SK-N-SH treated with all-trans-retinoic acid at 6 μM for 48 hours (cell line): ENCODE results near the gene IFT122.

ENCODE experiments used
- ATAC-seq: fragments of 200-7000 bp; cut with Tn5 transposase; 3 replicates; pipeline ENCODE4 v1.9.1; 2020; ENCODE audit warnings: mild to moderate bottlenecking, moderate library complexity
- ARNTL ChIP-seq: fragments of 450-650 bp; formaldehyde crosslinking; IDR thresholded peaks from 2 replicates; pipeline ENCODE4 v1.5.0; 2020; ENCODE audit warnings: low read depth, mild to moderate bottlenecking, moderate library complexity, borderline replicate concordance
- BACH2 ChIP-seq: fragments of 250-450 bp; sonication (Bioruptor Pico); IDR thresholded peaks from 2 replicates; pipeline ENCODE4 v1.9.0; 2021; ENCODE audit warnings: mild to moderate bottlenecking, borderline replicate concordance
- CSDC2 ChIP-seq: fragments of 250-450 bp; sonication (Bioruptor Pico); IDR thresholded peaks from 2 replicates; pipeline ENCODE4 v1.5.0; 2020; ENCODE audit warnings: mild to moderate bottlenecking, moderate library complexity
- ESRRG ChIP-seq: fragments of 250-450 bp; sonication (Bioruptor Pico); IDR thresholded peaks from 2 replicates; pipeline ENCODE4 v1.6.1; 2021; ENCODE audit warnings: mild to moderate bottlenecking
- GLIS3 ChIP-seq: fragments of 250-450 bp; sonication (Bioruptor Pico); IDR thresholded peaks from 2 replicates; pipeline ENCODE4 v1.5.0; 2020; ENCODE audit warnings: mild to moderate bottlenecking, moderate library complexity
- ISL1 ChIP-seq: fragments of 250-450 bp; sonication (Bioruptor Pico); IDR thresholded peaks from 2 replicates; pipeline ENCODE4 v2.1.2; 2022; ENCODE audit warnings: mild to moderate bottlenecking, moderate library complexity
- OSR1 ChIP-seq: fragments of 250-450 bp; sonication (Bioruptor Pico); IDR thresholded peaks from 2 replicates; pipeline ENCODE4 v1.8.0; 2022; ENCODE audit warnings: moderate library complexity, mild to moderate bottlenecking, inconsistent platforms
- PPARA ChIP-seq: fragments of 250-450 bp; sonication (Bioruptor Pico); IDR thresholded peaks from 2 replicates; pipeline ENCODE4 v1.5.0; 2020; ENCODE audit warnings: mild to moderate bottlenecking, borderline replicate concordance
- RARB ChIP-seq: fragments of 250-450 bp; sonication (Bioruptor Pico); IDR thresholded peaks from 2 replicates; pipeline ENCODE4 v1.8.0; 2021; ENCODE audit warnings: mild to moderate bottlenecking, moderate library complexity
- SNAI2 ChIP-seq: fragments of 250-450 bp; sonication (Bioruptor Pico); IDR thresholded peaks from 2 replicates; pipeline ENCODE4 v1.5.0; 2020; ENCODE audit warnings: mild to moderate bottlenecking, moderate library complexity
- TCF4 ChIP-seq: fragments of 250-450 bp; sonication (Bioruptor Pico); IDR thresholded peaks from 2 replicates; pipeline ENCODE4 v1.8.0; 2021; ENCODE audit warnings: mild to moderate bottlenecking, moderate library complexity, borderline replicate concordance
- TOX ChIP-seq: fragments of 250-450 bp; sonication (Bioruptor Pico); IDR thresholded peaks from 2 replicates; pipeline ENCODE4 v1.8.0; 2021; ENCODE audit warnings: mild to moderate bottlenecking, moderate library complexity, borderline replicate concordance
- ZC3H10 ChIP-seq: fragments of 250-450 bp; sonication (Bioruptor Pico); IDR thresholded peaks from 2 replicates; pipeline ENCODE4 v1.5.1; 2021; ENCODE audit warnings: mild to moderate bottlenecking, moderate library complexity
- ZFP3 ChIP-seq: fragments of 250-450 bp; sonication (Bioruptor Pico); IDR thresholded peaks from 2 replicates; pipeline ENCODE4 v1.5.0; 2020; ENCODE audit warnings: mild to moderate bottlenecking, moderate library complexity
- ZFP30 ChIP-seq: fragments of 450-650 bp; formaldehyde crosslinking; IDR thresholded peaks from 2 replicates; pipeline ENCODE4 v1.5.0; 2022; ENCODE audit warnings: mild to moderate bottlenecking, moderate library complexity
- ZNF565 ChIP-seq: fragments of 450-650 bp; formaldehyde crosslinking; conservative IDR thresholded peaks from 2 replicates; pipeline ENCODE4 v1.5.0; 2020; ENCODE audit warnings: low read depth, mild to moderate bottlenecking, moderate library complexity
- ZNF70 ChIP-seq: fragments of 450-650 bp; formaldehyde crosslinking; IDR thresholded peaks from 2 replicates; pipeline ENCODE4 v1.5.0; 2020; ENCODE audit warnings: mild to moderate bottlenecking, moderate library complexity
- ZNF8 ChIP-seq: fragments of 450-650 bp; formaldehyde crosslinking; IDR thresholded peaks from 2 replicates; pipeline ENCODE4 v1.5.0; 2020; ENCODE audit warnings: mild to moderate bottlenecking, moderate library complexity
- TF ChIP-seq, protein P1 (sequence below): fragments of 250-450 bp; sonication (Bioruptor Pico); IDR thresholded peaks from 2 replicates; pipeline ENCODE4 v1.8.0; 2021; ENCODE audit warnings: low read depth, mild to moderate bottlenecking, moderate library complexity, borderline replicate concordance
- TF ChIP-seq, protein P2 (sequence below): fragments of 250-450 bp; sonication (Bioruptor Pico); IDR thresholded peaks from 2 replicates; pipeline ENCODE4 v1.8.0; 2020; ENCODE audit warnings: mild to moderate bottlenecking, moderate library complexity, borderline replicate concordance
- TF ChIP-seq, protein P3 (sequence below): fragments of 250-450 bp; sonication (Bioruptor Pico); IDR thresholded peaks from 2 replicates; pipeline ENCODE4 v1.5.1; 2021; ENCODE audit warnings: mild to moderate bottlenecking, moderate library complexity
- TF ChIP-seq, protein P4 (sequence below): fragments of 250-450 bp; sonication (Bioruptor Pico); IDR thresholded peaks from 2 replicates; pipeline ENCODE4 v1.5.1; 2020; ENCODE audit warnings: low read depth, mild to moderate bottlenecking, moderate library complexity

The IFT122 gene

DNA sequence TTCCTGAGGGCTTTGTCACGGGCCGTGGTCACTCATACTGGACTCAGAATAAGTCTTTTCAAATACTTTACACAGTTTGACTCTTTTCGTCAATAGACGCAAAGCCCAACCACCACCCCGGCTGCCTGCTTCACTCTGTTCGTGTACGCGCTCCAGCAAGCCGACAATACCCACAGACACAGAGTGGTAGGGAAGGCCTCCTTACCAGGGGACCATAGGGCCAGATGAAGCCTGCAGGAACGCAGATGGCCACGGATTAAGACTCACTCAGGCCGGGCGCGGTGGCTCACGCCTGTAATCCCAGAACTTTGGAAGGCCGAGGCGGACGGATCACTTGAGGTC is 41.2 kb upstream of the IFT122 start:
- ATAC-seq = peak; percentile 70
- TF ChIP-seq OSR1 (CRISPR knock-in tag) (no peak), TCF4 (CRISPR knock-in tag) (no peak), CSDC2 (no peak), ZNF8 (CRISPR knock-in tag) (no peak), BACH2 (CRISPR knock-in tag) (no peak), ZFP30 (no peak), ESRRG (CRISPR knock-in tag) (no peak), GLIS3 (CRISPR knock-in tag) (no peak), ISL1 (CRISPR knock-in tag) (no peak), ZNF565 (no peak), ZNF70 (no peak), RARB (no peak), PPARA (CRISPR knock-in tag) (no peak)
- TF ChIP-seq, protein P1, sequence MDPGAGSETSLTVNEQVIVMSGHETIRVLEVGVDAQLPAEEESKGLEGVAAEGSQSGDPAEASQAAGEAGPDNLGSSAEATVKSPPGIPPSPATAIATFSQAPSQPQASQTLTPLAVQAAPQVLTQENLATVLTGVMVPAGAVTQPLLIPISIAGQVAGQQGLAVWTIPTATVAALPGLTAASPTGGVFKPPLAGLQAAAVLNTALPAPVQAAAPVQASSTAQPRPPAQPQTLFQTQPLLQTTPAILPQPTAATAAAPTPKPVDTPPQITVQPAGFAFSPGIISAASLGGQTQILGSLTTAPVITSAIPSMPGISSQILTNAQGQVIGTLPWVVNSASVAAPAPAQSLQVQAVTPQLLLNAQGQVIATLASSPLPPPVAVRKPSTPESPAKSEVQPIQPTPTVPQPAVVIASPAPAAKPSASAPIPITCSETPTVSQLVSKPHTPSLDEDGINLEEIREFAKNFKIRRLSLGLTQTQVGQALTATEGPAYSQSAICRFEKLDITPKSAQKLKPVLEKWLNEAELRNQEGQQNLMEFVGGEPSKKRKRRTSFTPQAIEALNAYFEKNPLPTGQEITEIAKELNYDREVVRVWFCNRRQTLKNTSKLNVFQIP (CRISPR knock-in tag) = no peak
- TF ChIP-seq, protein P2, sequence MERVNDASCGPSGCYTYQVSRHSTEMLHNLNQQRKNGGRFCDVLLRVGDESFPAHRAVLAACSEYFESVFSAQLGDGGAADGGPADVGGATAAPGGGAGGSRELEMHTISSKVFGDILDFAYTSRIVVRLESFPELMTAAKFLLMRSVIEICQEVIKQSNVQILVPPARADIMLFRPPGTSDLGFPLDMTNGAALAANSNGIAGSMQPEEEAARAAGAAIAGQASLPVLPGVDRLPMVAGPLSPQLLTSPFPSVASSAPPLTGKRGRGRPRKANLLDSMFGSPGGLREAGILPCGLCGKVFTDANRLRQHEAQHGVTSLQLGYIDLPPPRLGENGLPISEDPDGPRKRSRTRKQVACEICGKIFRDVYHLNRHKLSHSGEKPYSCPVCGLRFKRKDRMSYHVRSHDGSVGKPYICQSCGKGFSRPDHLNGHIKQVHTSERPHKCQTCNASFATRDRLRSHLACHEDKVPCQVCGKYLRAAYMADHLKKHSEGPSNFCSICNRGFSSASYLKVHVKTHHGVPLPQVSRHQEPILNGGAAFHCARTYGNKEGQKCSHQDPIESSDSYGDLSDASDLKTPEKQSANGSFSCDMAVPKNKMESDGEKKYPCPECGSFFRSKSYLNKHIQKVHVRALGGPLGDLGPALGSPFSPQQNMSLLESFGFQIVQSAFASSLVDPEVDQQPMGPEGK (CRISPR knock-in tag) = no peak

DNA sequence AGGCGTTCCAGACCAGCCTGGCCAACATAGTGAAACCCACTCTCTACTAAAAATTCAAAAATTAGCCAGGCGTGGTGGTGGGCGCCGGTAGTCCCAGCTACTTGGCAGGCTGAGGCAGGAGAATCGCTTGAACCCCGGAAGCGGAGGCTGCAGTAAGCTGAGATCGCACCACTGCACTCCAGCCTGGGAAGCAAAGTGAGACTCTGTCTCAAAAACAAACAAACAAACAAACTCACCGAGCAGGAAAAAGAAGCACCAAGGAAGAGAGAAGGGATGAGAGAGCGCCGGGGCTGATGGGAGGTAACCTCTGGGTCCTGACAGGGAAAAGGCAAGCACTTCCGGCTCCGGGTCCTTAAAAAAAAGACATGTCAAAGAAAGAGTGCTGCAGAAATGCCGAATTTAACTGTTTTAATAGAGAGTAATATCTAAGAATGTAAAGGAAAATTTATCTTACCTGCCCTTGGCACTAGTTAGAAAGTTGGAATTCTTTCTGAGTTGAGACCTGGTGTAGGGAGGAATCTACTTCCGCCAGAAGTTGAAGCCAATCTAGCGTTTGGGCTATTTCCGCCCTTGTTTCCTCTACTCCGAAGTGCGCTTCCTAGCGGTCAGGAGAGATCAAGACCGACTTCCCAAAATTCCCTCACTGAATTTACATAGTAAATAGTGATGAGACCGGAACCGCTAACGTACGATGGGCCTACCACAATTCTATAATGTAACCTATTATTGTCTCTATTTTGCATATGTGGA is 40.7 kb upstream of the IFT122 start:
- no peak for TF ChIP-seq GLIS3 (CRISPR knock-in tag)
- TF ChIP-seq, all 23 proteins: peak for 0
- peak; percentile 89 for ATAC-seq

DNA sequence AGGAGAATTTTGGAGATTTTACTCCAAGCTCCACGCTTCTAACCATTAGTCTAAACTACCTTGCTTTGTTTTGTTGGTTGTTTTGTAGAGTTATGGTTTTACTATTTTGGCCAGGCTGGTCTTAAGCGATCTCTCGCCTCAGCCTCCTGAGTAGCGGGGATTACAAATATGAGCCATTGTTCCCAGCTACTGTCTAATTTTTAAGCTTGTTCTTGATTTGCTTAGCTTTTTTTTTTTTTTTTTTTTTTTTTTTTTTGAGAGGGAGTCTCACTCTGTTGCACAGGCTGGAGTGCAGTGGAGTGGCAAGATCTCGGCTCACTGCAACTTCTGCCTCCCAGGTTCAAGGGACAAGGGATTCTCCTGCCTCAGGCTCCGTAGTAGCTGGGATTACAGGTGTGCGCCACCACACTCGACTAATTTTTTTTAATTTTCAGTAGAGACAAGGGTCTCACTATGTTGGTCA is 40.1 kb upstream of the IFT122 start:
- peak; percentile 16 for ATAC-seq
- TF ChIP-seq ZNF8 (CRISPR knock-in tag) = 0 out of 2 replicates have a peak, but pooled peaks have one; percentile 10
- TF ChIP-seq SNAI2 = no peak

DNA sequence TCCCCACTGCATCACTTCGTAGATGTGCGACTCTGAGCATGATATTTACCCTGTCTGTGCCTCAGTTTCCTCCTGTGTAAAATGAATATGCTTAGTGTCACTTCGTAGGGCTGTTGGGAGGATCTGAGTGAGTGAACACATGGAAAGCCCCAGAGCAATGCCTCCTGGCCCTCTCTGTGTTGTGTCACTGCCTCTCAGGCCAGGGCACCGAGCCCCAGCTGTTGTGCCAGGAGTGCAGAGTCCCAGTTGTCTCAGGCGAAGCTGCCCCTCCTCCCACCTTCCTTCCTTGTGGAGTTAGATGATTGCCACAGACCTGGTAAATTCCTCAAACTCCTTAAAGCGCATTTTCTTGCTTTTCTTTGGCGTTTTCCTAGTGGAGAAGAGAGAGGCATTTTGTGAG is 37.8 kb upstream of the IFT122 start:
- TF ChIP-seq BACH2 (CRISPR knock-in tag) = no peak
- no peak for ATAC-seq

DNA sequence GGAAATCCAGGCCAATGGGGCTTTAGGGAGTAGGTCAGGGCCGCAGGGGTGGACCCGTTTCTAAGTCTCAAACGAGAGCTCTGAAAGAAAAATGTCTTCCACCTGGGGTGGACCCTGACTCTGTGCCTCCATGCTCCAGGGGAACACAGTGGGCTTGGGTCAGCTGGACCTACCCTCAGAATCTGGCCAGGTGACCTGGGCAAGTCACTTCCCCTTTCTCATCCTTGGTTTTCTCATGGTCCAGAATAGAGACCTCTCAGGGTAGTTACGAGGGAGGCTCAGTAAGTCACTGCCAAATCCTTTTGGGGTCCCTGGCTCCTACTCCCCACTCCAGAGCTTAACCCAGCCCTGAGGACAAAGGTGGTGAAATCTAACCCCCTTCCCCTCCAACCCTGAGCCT is 37.4 kb upstream of the IFT122 start:
- no peak for ATAC-seq
- TF ChIP-seq GLIS3 (CRISPR knock-in tag) = no peak
- TF ChIP-seq ZFP3 (CRISPR knock-in tag) = no peak
- TF ChIP-seq TCF4 (CRISPR knock-in tag) = no peak
- TF ChIP-seq CSDC2 = no peak
- TF ChIP-seq, protein P1 (CRISPR knock-in tag) = no peak
- TF ChIP-seq ZFP30 = no peak
- TF ChIP-seq, all 23 proteins: peak for 0

DNA sequence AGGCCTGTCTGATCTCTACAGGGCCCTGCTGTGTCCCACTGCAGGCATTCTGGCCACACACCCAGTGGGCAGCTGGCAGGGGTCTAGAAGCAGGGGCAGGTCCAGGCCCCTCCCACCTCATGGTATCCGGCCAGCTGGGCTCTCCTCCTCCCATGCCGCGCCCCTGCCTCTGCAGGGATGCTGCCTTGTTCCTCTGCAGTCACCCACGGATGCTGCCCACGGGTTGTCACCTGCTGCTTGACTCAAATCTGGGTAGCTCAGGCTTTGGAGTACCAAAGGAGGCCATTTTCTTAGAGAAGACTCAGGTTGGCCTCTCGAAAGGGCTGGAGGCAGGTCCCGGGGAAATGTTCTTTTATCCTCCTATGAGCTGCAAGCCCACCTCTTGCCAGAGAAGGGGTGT is 36.6 kb upstream of the IFT122 start:
- no peak for ATAC-seq
- no peak for TF ChIP-seq TOX
- TF ChIP-seq, protein P3, sequence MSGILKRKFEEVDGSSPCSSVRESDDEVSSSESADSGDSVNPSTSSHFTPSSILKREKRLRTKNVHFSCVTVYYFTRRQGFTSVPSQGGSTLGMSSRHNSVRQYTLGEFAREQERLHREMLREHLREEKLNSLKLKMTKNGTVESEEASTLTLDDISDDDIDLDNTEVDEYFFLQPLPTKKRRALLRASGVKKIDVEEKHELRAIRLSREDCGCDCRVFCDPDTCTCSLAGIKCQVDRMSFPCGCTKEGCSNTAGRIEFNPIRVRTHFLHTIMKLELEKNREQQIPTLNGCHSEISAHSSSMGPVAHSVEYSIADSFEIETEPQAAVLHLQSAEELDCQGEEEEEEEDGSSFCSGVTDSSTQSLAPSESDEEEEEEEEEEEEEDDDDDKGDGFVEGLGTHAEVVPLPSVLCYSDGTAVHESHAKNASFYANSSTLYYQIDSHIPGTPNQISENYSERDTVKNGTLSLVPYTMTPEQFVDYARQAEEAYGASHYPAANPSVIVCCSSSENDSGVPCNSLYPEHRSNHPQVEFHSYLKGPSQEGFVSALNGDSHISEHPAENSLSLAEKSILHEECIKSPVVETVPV (CRISPR knock-in tag) = no peak
- TF ChIP-seq ZNF8 (CRISPR knock-in tag) = no peak
- TF ChIP-seq GLIS3 (CRISPR knock-in tag) = no peak
- no peak for TF ChIP-seq ARNTL (CRISPR knock-in tag)
- TF ChIP-seq TCF4 (CRISPR knock-in tag) = no peak
- TF ChIP-seq, protein P4, sequence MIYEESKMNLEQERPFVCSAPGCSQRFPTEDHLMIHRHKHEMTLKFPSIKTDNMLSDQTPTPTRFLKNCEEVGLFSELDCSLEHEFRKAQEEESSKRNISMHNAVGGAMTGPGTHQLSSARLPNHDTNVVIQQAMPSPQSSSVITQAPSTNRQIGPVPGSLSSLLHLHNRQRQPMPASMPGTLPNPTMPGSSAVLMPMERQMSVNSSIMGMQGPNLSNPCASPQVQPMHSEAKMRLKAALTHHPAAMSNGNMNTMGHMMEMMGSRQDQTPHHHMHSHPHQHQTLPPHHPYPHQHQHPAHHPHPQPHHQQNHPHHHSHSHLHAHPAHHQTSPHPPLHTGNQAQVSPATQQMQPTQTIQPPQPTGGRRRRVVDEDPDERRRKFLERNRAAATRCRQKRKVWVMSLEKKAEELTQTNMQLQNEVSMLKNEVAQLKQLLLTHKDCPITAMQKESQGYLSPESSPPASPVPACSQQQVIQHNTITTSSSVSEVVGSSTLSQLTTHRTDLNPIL = no peak
- no peak for TF ChIP-seq RARB
- TF ChIP-seq, protein P2 (CRISPR knock-in tag) = no peak
- TF ChIP-seq ESRRG (CRISPR knock-in tag) = no peak
- no peak for TF ChIP-seq SNAI2
- TF ChIP-seq OSR1 (CRISPR knock-in tag) = no peak
- no peak for TF ChIP-seq ZC3H10
- no peak for TF ChIP-seq ZFP30
- no peak for TF ChIP-seq BACH2 (CRISPR knock-in tag)
